ENCODE data around the gene IQSEC1.

GRCh38 chr3:12946649-12947316, 126.4 kb downstream of the IQSEC1 start:
- TF ChIP-seq POLR2A (IDR thresholded peaks at IDR 0.05) (no peak), EP300 (IDR thresholded peaks at IDR 0.05) (no peak)

All from sigmoid colon (tissue), 4 donors.